HL-60 (cell line): Measurements from ENCODE around the gene GPR141.

Experiments
- DNase-seq, 2 experiments: peaks; one replicate each; pipeline ENCODE4 v3.0.0-alpha.2; 2010 to 2020; ENCODE audit warnings: low read depth in 1 of 2, low spot score in 1 of 2
- H3K27ac ChIP-seq: fragments of 250-450 bp; sonication (Bioruptor Pico); replicated peaks from 2 replicates; pipeline ENCODE4 v1.5.1; 2020; ENCODE audit warnings: mild to moderate bottlenecking, moderate library complexity
- H3K27me3 ChIP-seq: fragments of 250-450 bp; sonication (Bioruptor Pico); 2 replicates; pipeline ENCODE4 v1.5.1; 2021; ENCODE audit warnings: mild to moderate bottlenecking, moderate library complexity; ENCODE audit not compliant: insufficient read depth, poor library complexity, severe bottlenecking
- H3K4me3 ChIP-seq: replicated peaks from 2 replicates; pipeline ENCODE4 v1.5.1; 2011; ENCODE audit warnings: mild to moderate bottlenecking, control low read depth, low read length; ENCODE audit not compliant: insufficient read depth
- CTCF ChIP-seq: IDR thresholded peaks from one replicate; pipeline ENCODE4 v1.5.1; 2011; ENCODE audit warnings: low read length, control low read depth, inconsistent platforms; ENCODE audit not compliant: insufficient read depth
- GABPA ChIP-seq: IDR thresholded peaks from 2 replicates; pipeline ENCODE4 v1.6.1; 2012; ENCODE audit warnings: low read depth
- POLR2AphosphoS5 ChIP-seq: IDR thresholded peaks from 2 replicates; pipeline ENCODE4 v1.6.1; 2012; ENCODE audit warnings: low read depth
- REST ChIP-seq: IDR thresholded peaks from 2 replicates; pipeline ENCODE4 v1.6.1; 2012; ENCODE audit warnings: low read depth; ENCODE audit not compliant: insufficient replicate concordance
- SPI1 ChIP-seq: IDR thresholded peaks from 2 replicates; pipeline ENCODE4 v1.6.1; 2012; ENCODE audit warnings: low read depth, mild to moderate bottlenecking, borderline replicate concordance

GPR141 gene

GRCh38 chr7:37756797-37757551, 73.4 kb downstream of the GPR141 start:
- TF ChIP-seq REST = no peak
- TF ChIP-seq GABPA = no peak
- TF ChIP-seq CTCF = no peak
- no peak for TF ChIP-seq POLR2AphosphoS5
- no peak for TF ChIP-seq SPI1
- Histone ChIP-seq H3K27me3 (no peaks in the 10 kb centered on the region), H3K4me3 (no peak overlapping the region), H3K27ac (no peak overlapping the region)
- DNase-seq = peak in 1 of 2 experiments; percentile 26

GRCh38 chr7:37757563-37757962, 74.0 kb downstream of the GPR141 start:
- Histone ChIP-seq H3K27me3 (no peaks in the 10 kb centered on the region), H3K4me3 (no peak overlapping the region), H3K27ac (no peak overlapping the region)
- no peak for TF ChIP-seq REST
- no peak for TF ChIP-seq POLR2AphosphoS5
- no peak for TF ChIP-seq CTCF
- no peak for TF ChIP-seq GABPA
- no peak for TF ChIP-seq SPI1
- DNase-seq = no peak

- H3K27me3 ChIP-seq = no peaks in the 10 kb centered on the region
- no peak for TF ChIP-seq CTCF
- TF ChIP-seq SPI1 = no peak
- no peak for TF ChIP-seq REST
- TF ChIP-seq GABPA = no peak
- no peak for TF ChIP-seq POLR2AphosphoS5
- no peak overlapping the region for H3K4me3 ChIP-seq
- DNase-seq = no peak
- H3K27ac ChIP-seq = no peak overlapping the region
These were observed 75.0 kb downstream of the GPR141 start for GRCh38 chr7:37758501-37759045.
